Thyroid gland (tissue), 4 donors: Measurements from ENCODE around the gene C10orf105.

Source experiments
- POLR2A ChIP-seq, 2 donors: fragments of 450-650 bp; IDR thresholded peaks; one replicate each; pipeline ENCODE4 v1.6.1; 2017; ENCODE audit warnings: antibody characterized with exemption in 2 of 2, mild to moderate bottlenecking in 2 of 2, moderate library complexity in 1 of 2
- TF ChIP-seq, protein P1 (sequence below), 6 experiments: fragments of 200-600 bp in 3 of 6; fragments of 450-650 bp in 3 of 6; sonication (generic) in 3 of 6; IDR thresholded peaks; one replicate each; pipeline ENCODE4 v1.5.1; 2016 to 2019; ENCODE audit warnings: antibody characterized with exemption in 6 of 6, mild to moderate bottlenecking in 2 of 6, inconsistent platforms in 1 of 6, moderate library complexity in 1 of 6

DNA sequence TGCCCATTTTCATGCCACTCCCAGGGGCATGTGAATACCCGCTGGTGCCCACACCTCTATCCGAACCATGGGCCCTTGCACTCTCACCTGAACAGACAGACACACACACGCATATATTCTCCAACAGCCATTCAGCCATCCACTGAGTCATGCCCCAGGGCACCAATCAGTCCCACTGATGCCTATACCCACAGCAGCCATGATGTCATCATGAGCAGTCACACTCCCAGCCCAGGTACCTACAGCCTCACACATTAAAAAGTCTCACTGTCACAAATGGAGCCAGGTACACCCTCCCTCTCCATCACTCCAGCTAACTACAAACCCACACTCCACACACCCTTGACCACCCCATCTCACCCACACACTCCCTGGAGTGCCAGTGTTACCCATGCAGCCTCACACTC lies 41.5 kb upstream of the C10orf105 start:
- no peak for TF ChIP-seq POLR2A (IDR thresholded peaks at IDR 0.05)
- TF ChIP-seq, protein P1, sequence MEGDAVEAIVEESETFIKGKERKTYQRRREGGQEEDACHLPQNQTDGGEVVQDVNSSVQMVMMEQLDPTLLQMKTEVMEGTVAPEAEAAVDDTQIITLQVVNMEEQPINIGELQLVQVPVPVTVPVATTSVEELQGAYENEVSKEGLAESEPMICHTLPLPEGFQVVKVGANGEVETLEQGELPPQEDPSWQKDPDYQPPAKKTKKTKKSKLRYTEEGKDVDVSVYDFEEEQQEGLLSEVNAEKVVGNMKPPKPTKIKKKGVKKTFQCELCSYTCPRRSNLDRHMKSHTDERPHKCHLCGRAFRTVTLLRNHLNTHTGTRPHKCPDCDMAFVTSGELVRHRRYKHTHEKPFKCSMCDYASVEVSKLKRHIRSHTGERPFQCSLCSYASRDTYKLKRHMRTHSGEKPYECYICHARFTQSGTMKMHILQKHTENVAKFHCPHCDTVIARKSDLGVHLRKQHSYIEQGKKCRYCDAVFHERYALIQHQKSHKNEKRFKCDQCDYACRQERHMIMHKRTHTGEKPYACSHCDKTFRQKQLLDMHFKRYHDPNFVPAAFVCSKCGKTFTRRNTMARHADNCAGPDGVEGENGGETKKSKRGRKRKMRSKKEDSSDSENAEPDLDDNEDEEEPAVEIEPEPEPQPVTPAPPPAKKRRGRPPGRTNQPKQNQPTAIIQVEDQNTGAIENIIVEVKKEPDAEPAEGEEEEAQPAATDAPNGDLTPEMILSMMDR (IDR thresholded peaks at IDR 0.05) = no peak
